ENCODE measurements around the gene OR12D1.

The OR12D1 gene

DNA sequence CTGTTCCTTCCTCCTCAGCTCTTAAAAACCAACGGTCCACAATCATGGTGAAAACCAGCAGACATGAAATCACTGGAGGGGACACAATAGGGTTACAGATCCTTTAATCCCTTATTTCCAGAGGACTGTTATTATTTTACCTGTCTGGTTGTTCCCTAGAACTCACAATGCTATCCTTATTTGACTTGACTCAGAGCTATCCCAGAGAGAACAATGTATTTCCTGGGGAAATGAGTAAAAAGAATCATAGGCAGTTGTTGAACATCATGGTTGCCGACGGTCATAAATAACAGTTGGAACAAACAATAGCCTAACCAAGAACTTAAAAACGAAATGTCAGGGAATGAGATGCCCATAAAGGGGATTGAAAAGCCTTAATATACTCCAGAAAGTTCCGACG lies 51.5 kb downstream of the OR12D1 start:
- ATAC-seq, result no peak

More for the DNA sequence above, 51.5 kb downstream of the OR12D1 start:
- TF ChIP-seq ZNF70 (CRISPR knock-in tag; IDR thresholded peaks at IDR 0.05), result no peak
- TF ChIP-seq RARB (CRISPR knock-in tag; IDR thresholded peaks at IDR 0.05), result no peak
- TF ChIP-seq CSDC2 (CRISPR knock-in tag; IDR thresholded peaks at IDR 0.05), result no peak
- TF ChIP-seq GLIS3 (CRISPR knock-in tag; IDR thresholded peaks at IDR 0.05), result no peak
- TF ChIP-seq, protein P1, sequence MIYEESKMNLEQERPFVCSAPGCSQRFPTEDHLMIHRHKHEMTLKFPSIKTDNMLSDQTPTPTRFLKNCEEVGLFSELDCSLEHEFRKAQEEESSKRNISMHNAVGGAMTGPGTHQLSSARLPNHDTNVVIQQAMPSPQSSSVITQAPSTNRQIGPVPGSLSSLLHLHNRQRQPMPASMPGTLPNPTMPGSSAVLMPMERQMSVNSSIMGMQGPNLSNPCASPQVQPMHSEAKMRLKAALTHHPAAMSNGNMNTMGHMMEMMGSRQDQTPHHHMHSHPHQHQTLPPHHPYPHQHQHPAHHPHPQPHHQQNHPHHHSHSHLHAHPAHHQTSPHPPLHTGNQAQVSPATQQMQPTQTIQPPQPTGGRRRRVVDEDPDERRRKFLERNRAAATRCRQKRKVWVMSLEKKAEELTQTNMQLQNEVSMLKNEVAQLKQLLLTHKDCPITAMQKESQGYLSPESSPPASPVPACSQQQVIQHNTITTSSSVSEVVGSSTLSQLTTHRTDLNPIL (CRISPR knock-in tag; IDR thresholded peaks at IDR 0.05; ENCODE audit: low read depth), result no peak
- TF ChIP-seq SNAI2 (CRISPR knock-in tag; IDR thresholded peaks at IDR 0.05), result no peak
- no peak for TF ChIP-seq ESRRG (CRISPR knock-in tag; IDR thresholded peaks at IDR 0.05)
- TF ChIP-seq, protein P2, sequence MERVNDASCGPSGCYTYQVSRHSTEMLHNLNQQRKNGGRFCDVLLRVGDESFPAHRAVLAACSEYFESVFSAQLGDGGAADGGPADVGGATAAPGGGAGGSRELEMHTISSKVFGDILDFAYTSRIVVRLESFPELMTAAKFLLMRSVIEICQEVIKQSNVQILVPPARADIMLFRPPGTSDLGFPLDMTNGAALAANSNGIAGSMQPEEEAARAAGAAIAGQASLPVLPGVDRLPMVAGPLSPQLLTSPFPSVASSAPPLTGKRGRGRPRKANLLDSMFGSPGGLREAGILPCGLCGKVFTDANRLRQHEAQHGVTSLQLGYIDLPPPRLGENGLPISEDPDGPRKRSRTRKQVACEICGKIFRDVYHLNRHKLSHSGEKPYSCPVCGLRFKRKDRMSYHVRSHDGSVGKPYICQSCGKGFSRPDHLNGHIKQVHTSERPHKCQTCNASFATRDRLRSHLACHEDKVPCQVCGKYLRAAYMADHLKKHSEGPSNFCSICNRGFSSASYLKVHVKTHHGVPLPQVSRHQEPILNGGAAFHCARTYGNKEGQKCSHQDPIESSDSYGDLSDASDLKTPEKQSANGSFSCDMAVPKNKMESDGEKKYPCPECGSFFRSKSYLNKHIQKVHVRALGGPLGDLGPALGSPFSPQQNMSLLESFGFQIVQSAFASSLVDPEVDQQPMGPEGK (CRISPR knock-in tag; IDR thresholded peaks at IDR 0.05; ENCODE audit: borderline replicate concordance), result no peak
- TF ChIP-seq TOX (CRISPR knock-in tag; IDR thresholded peaks at IDR 0.05; ENCODE audit: borderline replicate concordance), result no peak
- TF ChIP-seq TCF4 (CRISPR knock-in tag; IDR thresholded peaks at IDR 0.05; ENCODE audit: borderline replicate concordance), result no peak
- TF ChIP-seq ZFP3 (CRISPR knock-in tag; IDR thresholded peaks at IDR 0.05), result no peak
- TF ChIP-seq BACH2 (CRISPR knock-in tag; IDR thresholded peaks at IDR 0.05; ENCODE audit: borderline replicate concordance), result no peak
- TF ChIP-seq ZNF565 (CRISPR knock-in tag; conservative IDR thresholded peaks at IDR 0.05; ENCODE audit: low read depth), result no peak
- no peak for TF ChIP-seq PPARA (CRISPR knock-in tag; IDR thresholded peaks at IDR 0.05; ENCODE audit: borderline replicate concordance)

Measured in SK-N-SH treated with all-trans-retinoic acid at 6 μM for 48 hours (cell line).